GM21390 (cell line): Measurements from ENCODE around the gene PISD.

Experiments
- ATAC-seq: cut with Tn5 transposase; IDR thresholded peaks from one replicate; pipeline ENCODE4 v1.9.1; 2021; ENCODE audit not compliant: unreplicated experiment

The PISD gene

GRCh38 chr22:31626427-31627150, 35.4 kb downstream of the PISD start:
- ATAC-seq = no peak

GRCh38 chr22:31625661-31626426, 36.2 kb downstream of the PISD start:
- ATAC-seq = no peak

GRCh38 chr22:31625257-31625640, 36.8 kb downstream of the PISD start:
- no peak for ATAC-seq

GRCh38 chr22:31623592-31624304, 38.3 kb downstream of the PISD start:
- ATAC-seq = no peak

- no peak for ATAC-seq
Measured at GRCh38 chr22:31622980-31623379, 39.0 kb downstream of the PISD start.

GRCh38 chr22:31621507-31622124, 40.4 kb downstream of the PISD start:
- no peak for ATAC-seq

- no peak for ATAC-seq
Measured at GRCh38 chr22:31620756-31621480, 41.1 kb downstream of the PISD start.

GRCh38 chr22:31619611-31620300, 42.3 kb downstream of the PISD start:
- no peak for ATAC-seq

GRCh38 chr22:31618471-31619176, 43.4 kb downstream of the PISD start:
- no peak for ATAC-seq

GRCh38 chr22:31618057-31618456, 44.0 kb downstream of the PISD start:
- ATAC-seq = no peak

GRCh38 chr22:31616315-31616980, 45.6 kb downstream of the PISD start:
- ATAC-seq = no peak

GRCh38 chr22:31615940-31616314, 46.1 kb downstream of the PISD start:
- no peak for ATAC-seq

- ATAC-seq = no peak
Measured at GRCh38 chr22:31615491-31615860, 46.5 kb downstream of the PISD start.

- ATAC-seq = no peak
Measured at GRCh38 chr22:31614781-31615490, 47.1 kb downstream of the PISD start.

- no peak for ATAC-seq
Measured at GRCh38 chr22:31613904-31614296, 48.1 kb downstream of the PISD start.

GRCh38 chr22:31613286-31613903, 48.6 kb downstream of the PISD start:
- ATAC-seq = no peak

GRCh38 chr22:31612891-31613285, 49.1 kb downstream of the PISD start:
- no peak for ATAC-seq
